ENCODE measurements around the gene PRKCB.

DNA sequence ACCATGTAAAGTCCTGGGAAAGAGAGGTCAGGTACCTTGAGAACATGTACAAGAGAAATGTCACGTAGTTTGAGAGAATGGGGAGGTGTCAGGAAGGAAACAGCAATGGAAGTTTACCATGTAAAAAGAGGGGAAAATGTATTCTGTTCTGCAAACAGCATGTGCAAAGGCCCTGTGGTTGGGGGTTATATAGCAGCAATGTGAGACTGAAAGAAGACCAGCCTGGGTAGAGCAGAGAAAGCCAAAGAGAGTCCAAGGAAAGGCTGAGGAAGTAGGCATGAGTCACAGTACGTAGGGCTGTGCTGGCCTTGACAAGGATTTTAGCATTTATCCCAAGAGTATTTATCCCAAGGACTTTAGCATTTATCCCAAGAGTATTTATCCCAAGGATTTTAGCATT, 279.1 kb downstream of the PRKCB start:
- TF ChIP-seq ZBTB8A (tag by site-specific recombination; IDR thresholded peaks at IDR 0.05) (no peak), ZNF621 (tag by site-specific recombination; IDR thresholded peaks at IDR 0.05) (no peak), ZNF514 (tag by site-specific recombination; IDR thresholded peaks at IDR 0.05) (no peak), ZNF350 (tag by site-specific recombination; IDR thresholded peaks at IDR 0.05) (no peak), SETDB1 (IDR thresholded peaks at IDR 0.05; ENCODE audit: insufficient read length, low read length) (no peak), ZNF394 (tag by site-specific recombination; IDR thresholded peaks at IDR 0.05; ENCODE audit: borderline replicate concordance) (no peak), ZNF707 (tag by site-specific recombination; IDR thresholded peaks at IDR 0.05) (no peak)
- TF ChIP-seq, protein P1, sequence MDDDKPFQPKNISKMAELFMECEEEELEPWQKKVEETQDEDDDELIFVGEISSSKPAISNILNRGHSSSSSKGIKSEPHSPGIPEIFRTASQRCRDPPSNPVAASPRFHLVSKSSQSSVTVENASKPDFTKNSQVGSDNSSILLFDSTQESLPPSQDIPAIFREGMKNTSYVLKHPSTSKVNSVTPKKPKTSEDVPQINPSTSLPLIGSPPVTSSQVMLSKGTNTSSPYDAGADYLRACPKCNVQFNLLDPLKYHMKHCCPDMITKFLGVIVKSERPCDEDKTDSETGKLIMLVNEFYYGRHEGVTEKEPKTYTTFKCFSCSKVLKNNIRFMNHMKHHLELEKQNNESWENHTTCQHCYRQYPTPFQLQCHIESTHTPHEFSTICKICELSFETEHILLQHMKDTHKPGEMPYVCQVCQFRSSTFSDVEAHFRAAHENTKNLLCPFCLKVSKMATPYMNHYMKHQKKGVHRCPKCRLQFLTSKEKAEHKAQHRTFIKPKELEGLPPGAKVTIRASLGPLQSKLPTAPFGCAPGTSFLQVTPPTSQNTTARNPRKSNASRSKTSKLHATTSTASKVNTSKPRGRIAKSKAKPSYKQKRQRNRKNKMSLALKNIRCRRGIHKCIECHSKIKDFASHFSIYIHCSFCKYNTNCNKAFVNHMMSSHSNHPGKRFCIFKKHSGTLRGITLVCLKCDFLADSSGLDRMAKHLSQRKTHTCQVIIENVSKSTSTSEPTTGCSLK (tag by site-specific recombination; IDR thresholded peaks at IDR 0.05) = no peak
- TF ChIP-seq, protein P2, sequence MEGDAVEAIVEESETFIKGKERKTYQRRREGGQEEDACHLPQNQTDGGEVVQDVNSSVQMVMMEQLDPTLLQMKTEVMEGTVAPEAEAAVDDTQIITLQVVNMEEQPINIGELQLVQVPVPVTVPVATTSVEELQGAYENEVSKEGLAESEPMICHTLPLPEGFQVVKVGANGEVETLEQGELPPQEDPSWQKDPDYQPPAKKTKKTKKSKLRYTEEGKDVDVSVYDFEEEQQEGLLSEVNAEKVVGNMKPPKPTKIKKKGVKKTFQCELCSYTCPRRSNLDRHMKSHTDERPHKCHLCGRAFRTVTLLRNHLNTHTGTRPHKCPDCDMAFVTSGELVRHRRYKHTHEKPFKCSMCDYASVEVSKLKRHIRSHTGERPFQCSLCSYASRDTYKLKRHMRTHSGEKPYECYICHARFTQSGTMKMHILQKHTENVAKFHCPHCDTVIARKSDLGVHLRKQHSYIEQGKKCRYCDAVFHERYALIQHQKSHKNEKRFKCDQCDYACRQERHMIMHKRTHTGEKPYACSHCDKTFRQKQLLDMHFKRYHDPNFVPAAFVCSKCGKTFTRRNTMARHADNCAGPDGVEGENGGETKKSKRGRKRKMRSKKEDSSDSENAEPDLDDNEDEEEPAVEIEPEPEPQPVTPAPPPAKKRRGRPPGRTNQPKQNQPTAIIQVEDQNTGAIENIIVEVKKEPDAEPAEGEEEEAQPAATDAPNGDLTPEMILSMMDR (tag by site-specific recombination; IDR thresholded peaks at IDR 0.05) = no peak

All from HEK293 (cell line).